Cortex of kidney (tissue), 1 donor: ENCODE results near the gene FKBP8.

Experiments
- DNase-seq: peaks from one replicate; lab custom pipeline; 2025; lab: John Stamatoyannopoulos, UW

FKBP8 gene

GRCh38 chr19:18521692-18522123 lies 21.7 kb downstream of the FKBP8 start, which contains the start of gene ELL:
ELL (minus strand) TSS chr19:18522070; CDS start chr19:18522055, 15 bp downstream.
- DNase-seq, result no peak

GRCh38 chr19:18520848-18521691 lies 22.3 kb downstream of the FKBP8 start:
- DNase-seq, result no peak

GRCh38 chr19:18519962-18520847 lies 23.2 kb downstream of the FKBP8 start:
- no peak for DNase-seq

- no peak for DNase-seq
Measured at GRCh38 chr19:18518639-18519038, 24.7 kb downstream of the FKBP8 start.

- no peak for DNase-seq
Measured at GRCh38 chr19:18517606-18518005, 25.8 kb downstream of the FKBP8 start.

- no peak for DNase-seq
Measured at GRCh38 chr19:18515959-18516358, 27.4 kb downstream of the FKBP8 start.

- DNase-seq, result no peak
Measured at GRCh38 chr19:18514800-18515682, 28.3 kb downstream of the FKBP8 start.

- DNase-seq, result no peak
Measured at GRCh38 chr19:18513868-18514267, 29.5 kb downstream of the FKBP8 start.

- DNase-seq, result no peak
Measured at GRCh38 chr19:18510216-18510615, 33.2 kb downstream of the FKBP8 start.

GRCh38 chr19:18508585-18508984 lies 34.8 kb downstream of the FKBP8 start:
- DNase-seq, result no peak

GRCh38 chr19:18507727-18508440 lies 35.5 kb downstream of the FKBP8 start:
- DNase-seq, result no peak

- DNase-seq, result no peak
Measured at GRCh38 chr19:18507021-18507726, 36.2 kb downstream of the FKBP8 start.

- DNase-seq, result no peak
Measured at GRCh38 chr19:18506101-18506930, 37.1 kb downstream of the FKBP8 start.

- no peak for DNase-seq
Measured at GRCh38 chr19:18504886-18505610, 38.3 kb downstream of the FKBP8 start.

GRCh38 chr19:18503971-18504885 lies 39.1 kb downstream of the FKBP8 start:
- DNase-seq, result no peak

GRCh38 chr19:18503337-18503970 lies 39.9 kb downstream of the FKBP8 start:
- DNase-seq, result no peak

GRCh38 chr19:18502638-18503294 lies 40.6 kb downstream of the FKBP8 start:
- DNase-seq, result no peak
